Endodermal cell (in vitro differentiated cells): ENCODE data around the gene AAK1. TPM values are rescaled to one million over a fixed set of nuclear protein-coding genes. Genes with fewer than 3 reads are reported as not detected.
A peak's percentile ranks its signal among the peaks of the same experiment; 100 is the strongest.

Source experiments
- DNase-seq: peaks from one replicate; pipeline ENCODE4 v3.0.0-alpha.2; 2017
- H3K27ac ChIP-seq: 2 replicates; pipeline ENCODE4 v1.5.1; 2013; ENCODE audit warnings: mild to moderate bottlenecking, low read depth, low read length, moderate library complexity
- H3K27me3 ChIP-seq: 2 replicates; pipeline ENCODE4 v1.6.1; 2013; ENCODE audit warnings: mild to moderate bottlenecking, low read length, moderate library complexity; ENCODE audit not compliant: insufficient read depth, control insufficient read depth, poor library complexity, severe bottlenecking
- H3K36me3 ChIP-seq: 2 replicates; pipeline ENCODE4 v1.7.0; 2013; ENCODE audit warnings: mild to moderate bottlenecking, low read length, moderate library complexity; ENCODE audit not compliant: control insufficient read depth, insufficient read depth
- H3K4me1 ChIP-seq: one replicate; pipeline ENCODE4 v1.7.0; 2013; ENCODE audit warnings: low read length; ENCODE audit not compliant: control insufficient read depth, insufficient read depth
- H3K4me3 ChIP-seq: 2 replicates; pipeline ENCODE4 v1.5.1; 2013; ENCODE audit warnings: mild to moderate bottlenecking, low read length, moderate library complexity
- H3K9ac ChIP-seq: 2 replicates; pipeline ENCODE4 v1.6.1; 2013; ENCODE audit warnings: mild to moderate bottlenecking, low read length, moderate library complexity; ENCODE audit not compliant: poor library complexity, severe bottlenecking; ENCODE audit errors: extremely low read depth
- H3K9me3 ChIP-seq: 2 replicates; pipeline ENCODE4 v1.6.1; 2013; ENCODE audit warnings: mild to moderate bottlenecking, low read length, moderate library complexity; ENCODE audit not compliant: control insufficient read depth
- H3K27ac Mint-ChIP-seq: 2 replicates; pipeline ENCODE4 v1.8.0; 2020; ENCODE audit warnings: mixed read lengths
- H3K27me3 Mint-ChIP-seq: 2 replicates; pipeline ENCODE4 v1.8.0; 2021; ENCODE audit warnings: mild to moderate bottlenecking, mixed read lengths; ENCODE audit not compliant: insufficient read depth
- H3K36me3 Mint-ChIP-seq: 2 replicates; pipeline ENCODE4 v1.8.0; 2020; ENCODE audit warnings: low read depth, mixed read lengths
- H3K4me1 Mint-ChIP-seq: 2 replicates; pipeline ENCODE4 v1.8.0; 2020; ENCODE audit warnings: mixed read lengths
- H3K4me3 Mint-ChIP-seq: 2 replicates; pipeline ENCODE4 v1.8.0; 2020; ENCODE audit warnings: mild to moderate bottlenecking, moderate library complexity, mixed read lengths
- H3K9me3 Mint-ChIP-seq: 2 replicates; pipeline ENCODE4 v1.8.0; 2020; ENCODE audit warnings: mild to moderate bottlenecking, mixed read lengths
- CTCF ChIP-seq: fragments of 200-600 bp; sonication (generic); conservative IDR thresholded peaks from 2 replicates; pipeline ENCODE4 v1.5.0; 2021; ENCODE audit warnings: antibody characterized with exemption, mild to moderate bottlenecking
- WGBS, 2 experiments: methylation state at CpG; one replicate each; pipeline versions ENCODE4 v1.1.5 to v1.1.7; 2013; ENCODE audit warnings: missing lambda C conversion rate in 2 of 2, mixed read lengths in 1 of 2; ENCODE audit not compliant: insufficient coverage in 1 of 2, insufficient read length in 1 of 2; 5-methylcytosine and 5-hydroxymethylcytosine counted together
- total RNA-seq, 2 donors: library from RNA; stranded (reverse); fragmentation: NEBNext Ultra II Directional in 1 of 2; extraction: Animal tissue kit (Norgen Biotek cat#: 25700) in 1 of 2; gene quantifications; 2 replicates in 1 of 2; 3 replicates in 1 of 2; pipeline ENCODE4 v1.2.1, GENCODE V29; 2021

AAK1 gene
- total RNA-seq, 2 donors from 2014 or later = 29.2 to 34.7 TPM

DNA sequence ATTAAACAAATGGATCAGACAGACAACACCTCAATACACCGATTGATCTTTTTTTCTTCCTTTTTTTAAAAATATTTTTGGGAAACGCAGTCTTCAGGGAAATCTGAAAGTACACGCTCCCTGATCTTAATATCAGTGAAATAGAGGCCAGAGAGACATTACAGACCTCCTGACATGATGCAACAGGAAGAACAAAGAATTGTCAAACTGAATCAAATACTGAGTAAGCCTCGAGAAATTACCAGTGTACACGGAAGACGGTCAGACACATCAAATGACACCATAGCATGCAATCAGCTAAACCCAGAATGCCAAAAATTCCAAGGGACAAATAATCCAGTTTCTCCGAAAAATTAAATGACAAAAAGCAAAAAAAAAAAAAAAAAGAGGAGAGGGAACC, 126.1 kb downstream of the AAK1 start:
- Mint-ChIP-seq H3K4me3 (no peak overlapping the region), H3K27me3 (no peaks in the 10 kb centered on the region), H3K36me3 (peaks cover 49% of the 10 kb centered on the region), H3K9me3 (no peaks in the 10 kb centered on the region), H3K27ac (no peak overlapping the region), H3K4me1 (peaks cover 5% of the 10 kb centered on the region)
- no peak overlapping the region for H3K9ac ChIP-seq
- TF ChIP-seq CTCF = no peak
- no peak for DNase-seq
- H3K27ac ChIP-seq = no peak overlapping the region
- H3K27me3 ChIP-seq = no peaks in the 10 kb centered on the region
- H3K9me3 ChIP-seq = no peaks in the 10 kb centered on the region
- no peaks in the 10 kb centered on the region for H3K4me1 ChIP-seq
- 81 to 82% methylated on average over 7 of the region's 7 CpGs for WGBS, 2 experiments
- H3K4me3 ChIP-seq = no peak overlapping the region
- H3K36me3 ChIP-seq = peaks cover 60% of the 10 kb centered on the region

- Mint-ChIP-seq H3K27me3 (no peaks in the 10 kb centered on the region), H3K4me1 (peaks cover 5% of the 10 kb centered on the region), H3K4me3 (no peak overlapping the region), H3K9me3 (no peaks in the 10 kb centered on the region), H3K36me3 (peaks cover 56% of the 10 kb centered on the region), H3K27ac (peak overlapping the region; percentile 63)
- Histone ChIP-seq H3K27ac (peak overlapping the region; percentile 64), H3K4me1 (no peaks in the 10 kb centered on the region), H3K9ac (no peak overlapping the region), H3K36me3 (peaks cover 68% of the 10 kb centered on the region), H3K27me3 (no peaks in the 10 kb centered on the region), H3K9me3 (no peaks in the 10 kb centered on the region), H3K4me3 (no peak overlapping the region)
- no peak for DNase-seq
- WGBS, 2 experiments = 78% methylated on average over 1 of the region's 1 CpG; no CpG with 5 or more reads in 1 of the 2 experiments
- TF ChIP-seq CTCF = no peak
These were observed 128.7 kb downstream of the AAK1 start for GRCh38 chr2:69514819-69515218.

DNA sequence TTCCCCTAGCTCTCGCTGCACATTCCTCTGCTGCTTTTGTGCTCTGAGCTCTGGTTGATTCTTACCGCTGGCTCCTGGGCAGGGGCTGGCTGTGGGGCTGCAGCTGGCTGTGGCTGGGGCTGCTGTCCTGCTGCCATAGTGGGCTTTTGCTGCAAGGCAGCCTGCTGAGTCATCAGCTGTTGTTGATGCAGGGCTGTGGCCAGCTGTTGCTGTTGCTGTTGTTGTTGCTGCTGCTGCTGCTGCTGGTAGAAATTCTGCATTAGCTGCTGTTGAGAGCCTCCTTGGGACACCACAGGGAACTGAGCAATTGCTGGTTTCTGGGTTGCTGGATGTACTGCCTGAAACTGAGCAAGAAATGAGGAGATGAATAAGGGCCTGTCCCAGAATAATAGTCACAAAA, 129.1 kb downstream of the AAK1 start:
- Histone ChIP-seq H3K27ac (peak overlapping the region; percentile 64), H3K4me1 (no peaks in the 10 kb centered on the region), H3K4me3 (no peak overlapping the region), H3K9ac (peak overlapping the region; percentile 23), H3K9me3 (no peaks in the 10 kb centered on the region), H3K36me3 (peaks cover 67% of the 10 kb centered on the region), H3K27me3 (no peaks in the 10 kb centered on the region)
- Mint-ChIP-seq H3K9me3 (no peaks in the 10 kb centered on the region), H3K4me3 (no peak overlapping the region), H3K27me3 (no peaks in the 10 kb centered on the region), H3K36me3 (peaks cover 57% of the 10 kb centered on the region), H3K4me1 (peaks cover 5% of the 10 kb centered on the region), H3K27ac (peak overlapping the region; percentile 63)
- DNase-seq = peak; percentile 76
- TF ChIP-seq CTCF = no peak
- WGBS, 2 experiments = 64 to 82% methylated on average over 2 of the region's 2 CpGs
